Smooth muscle cell (in vitro differentiated cells): Measurements from ENCODE around the gene FER. TPM values are rescaled to one million over a fixed set of nuclear protein-coding genes. Genes with fewer than 3 reads are reported as not detected.

Source experiments
- DNase-seq: peaks from one replicate; lab custom pipeline; 2025; ENCODE audit not compliant: unreplicated experiment; lab: John Stamatoyannopoulos, UW
- H2AFZ ChIP-seq: fragments of 200-600 bp; sonication (generic); 2 replicates; pipeline ENCODE4 v1.6.0; 2016; ENCODE audit warnings: antibody characterized with exemption, low read depth, mild to moderate bottlenecking
- H3F3A ChIP-seq: fragments of 200-600 bp; sonication (generic); 2 replicates; pipeline ENCODE4 v1.6.0; 2017; ENCODE audit warnings: antibody characterized with exemption, low read depth
- H3K27ac ChIP-seq: fragments of 200-600 bp; sonication (generic); 2 replicates; pipeline ENCODE4 v1.5.1; 2016; ENCODE audit warnings: low read depth, mild to moderate bottlenecking
- H3K27me3 ChIP-seq: fragments of 200-600 bp; sonication (generic); 2 replicates; pipeline ENCODE4 v1.6.1; 2016; ENCODE audit warnings: low read depth, mild to moderate bottlenecking
- H3K36me3 ChIP-seq: fragments of 200-600 bp; sonication (generic); 2 replicates; pipeline ENCODE4 v1.5.1; 2016; ENCODE audit warnings: low read depth
- H3K4me1 ChIP-seq: fragments of 200-600 bp; sonication (generic); 2 replicates; pipeline ENCODE4 v1.5.1; 2016; ENCODE audit warnings: low read depth
- H3K4me2 ChIP-seq: fragments of 200-600 bp; sonication (generic); 2 replicates; pipeline ENCODE4 v1.6.0; 2016; ENCODE audit warnings: mild to moderate bottlenecking
- H3K4me3 ChIP-seq: fragments of 200-600 bp; sonication (generic); 2 replicates; pipeline ENCODE4 v1.5.1; 2016; ENCODE audit warnings: mild to moderate bottlenecking
- H3K79me2 ChIP-seq: fragments of 200-600 bp; sonication (generic); 2 replicates; pipeline ENCODE4 v1.6.0; 2016; ENCODE audit warnings: low read depth, mild to moderate bottlenecking
- H3K9ac ChIP-seq: fragments of 200-600 bp; sonication (generic); 2 replicates; pipeline ENCODE4 v1.6.0; 2016; ENCODE audit warnings: low read depth
- H3K9me3 ChIP-seq: fragments of 200-600 bp; sonication (generic); replicated peaks from 2 replicates; pipeline ENCODE4 v1.5.1; 2016; ENCODE audit warnings: low read depth
- H4K20me1 ChIP-seq: fragments of 200-600 bp; sonication (generic); 2 replicates; pipeline ENCODE4 v1.6.0; 2016; ENCODE audit warnings: low read depth
- CTCF ChIP-seq: fragments of 200-600 bp; sonication (generic); IDR thresholded peaks from 2 replicates; pipeline ENCODE4 v1.5.1; 2017; ENCODE audit warnings: borderline replicate concordance, mild to moderate bottlenecking, antibody characterized with exemption; ENCODE audit not compliant: insufficient read depth, poor library complexity, severe bottlenecking
- WGBS: methylation state at CpG from one replicate; pipeline ENCODE4 v1.1.7; 2016; ENCODE audit warnings: low lambda C conversion rate; 5-methylcytosine and 5-hydroxymethylcytosine counted together
- polyA plus RNA-seq: library from polyadenylated mRNA; unstranded; fragments of >200 nt; fragmentation: Nextera tagmentation; extraction: Ambion mirVana; gene quantifications from 2 replicates; pipeline ENCODE4 v1.2.1, GENCODE V29; 2016
- total RNA-seq: library from RNA; depleted of rRNA; stranded (reverse); fragments of >200 nt; gene quantifications from 2 replicates; pipeline ENCODE4 v1.2.3, GENCODE V29; 2014

The FER gene
- total and polyA plus RNA-seq, 2 experiments from 2014 or later: 15.6 to 16.4 TPM

GRCh38 chr5:108747111-108747773 is 455 bp upstream of the FER start:
- peak overlapping the region; percentile 56 for H2AFZ ChIP-seq

GRCh38 chr5:108748401-108749127 is 867 bp downstream of the FER start:
- H3K79me2 ChIP-seq: peaks cover 43% of the 10 kb centered on the region
- H3K4me1 ChIP-seq: peaks cover 14% of the 10 kb centered on the region
- WGBS: under 1% methylated on average over 54 of the region's 69 CpGs
- DNase-seq: peak; percentile 92
- peak overlapping the region; percentile 73 for H3K4me3 ChIP-seq
- H3K36me3 ChIP-seq: no peaks in the 10 kb centered on the region
- H3K27me3 ChIP-seq: no peaks in the 10 kb centered on the region
- peak overlapping the region; percentile 79 for H2AFZ ChIP-seq
- no peaks in the 10 kb centered on the region for H4K20me1 ChIP-seq
- peak overlapping the region; percentile 97 for H3K9ac ChIP-seq
- H3K27ac ChIP-seq: peak overlapping the region; percentile 97
- peak overlapping the region; percentile 92 for H3K4me2 ChIP-seq
- no peaks in the 10 kb centered on the region for H3F3A ChIP-seq
- TF ChIP-seq CTCF: no peak
- H3K9me3 ChIP-seq: no peaks in the 10 kb centered on the region

More at GRCh38 chr5:108747111-108747773, 455 bp upstream of the FER start:
- WGBS: 20% methylated on average over 10 of the region's 10 CpGs
- no peak for TF ChIP-seq CTCF
- peak overlapping the region; percentile 73 for H3K4me3 ChIP-seq
- DNase-seq: no peak
- H3K79me2 ChIP-seq: peaks cover 30% of the 10 kb centered on the region
- H3K9me3 ChIP-seq: no peaks in the 10 kb centered on the region
- H3K9ac ChIP-seq: peak overlapping the region; percentile 97
- peak overlapping the region; percentile 92 for H3K4me2 ChIP-seq
- no peaks in the 10 kb centered on the region for H3K27me3 ChIP-seq
- H3K27ac ChIP-seq: peak overlapping the region; percentile 97
- H3F3A ChIP-seq: no peaks in the 10 kb centered on the region
- H3K4me1 ChIP-seq: peaks cover 20% of the 10 kb centered on the region
- H3K36me3 ChIP-seq: no peaks in the 10 kb centered on the region
- H4K20me1 ChIP-seq: no peaks in the 10 kb centered on the region

GRCh38 chr5:108749128-108749861 is 1.6 kb downstream of the FER start:
- no peaks in the 10 kb centered on the region for H3K36me3 ChIP-seq
- H3K9me3 ChIP-seq: no peaks in the 10 kb centered on the region
- H3F3A ChIP-seq: no peaks in the 10 kb centered on the region
- H3K9ac ChIP-seq: peak overlapping the region; percentile 97
- H2AFZ ChIP-seq: peak overlapping the region; percentile 79
- H4K20me1 ChIP-seq: no peaks in the 10 kb centered on the region
- peak overlapping the region; percentile 97 for H3K27ac ChIP-seq
- WGBS: 3% methylated on average over 9 of the region's 40 CpGs
- no peak for DNase-seq
- no peak for TF ChIP-seq CTCF
- peak overlapping the region; percentile 92 for H3K4me2 ChIP-seq
- peaks cover 11% of the 10 kb centered on the region for H3K4me1 ChIP-seq
- no peaks in the 10 kb centered on the region for H3K27me3 ChIP-seq
- H3K4me3 ChIP-seq: peak overlapping the region; percentile 73
- H3K79me2 ChIP-seq: peaks cover 47% of the 10 kb centered on the region
